Measurements from ENCODE around the gene DNAJC3. TPM values are rescaled to one million over a fixed set of nuclear protein-coding genes. Genes with fewer than 3 reads are reported as not detected.

Gene DNAJC3
- total and polyA plus RNA-seq, 4 donors: 32.0 to 121 (median 37.1) TPM

- peak within 1 kb of the TSS; percentile 54 to 60 for H3K27ac ChIP-seq (ENCODE audit: low read depth in 1 of 2, low read length in 2 of 2)
- TF ChIP-seq RXRA (IDR thresholded peaks at IDR 0.05) (no peak), MAX (IDR thresholded peaks at IDR 0.05) (no peak), SP1 (IDR thresholded peaks at IDR 0.05) (no peak), ATF3 (IDR thresholded peaks at IDR 0.05) (no peak)
These were observed 32.3 kb upstream of the DNAJC3 start, which contains the start of gene DZIP1 for GRCh38 chr13:95644601-95645052. Gene DZIP1, minus strand, starts transcription at chr13:95644706. Its CDS starts 2,677 bp downstream, at chr13:95642029.

GRCh38 chr13:95647321-95647720, 29.6 kb upstream of the DNAJC3 start:
- no peak for DNase-seq (ENCODE audit: low spot score)
- H3K4me3 ChIP-seq (ENCODE audit: low read depth in 1 of 3, low read length in 3 of 3): no peak overlapping the region
- H3K9ac ChIP-seq (ENCODE audit: low read depth in 1 of 2, low read length in 2 of 2): no peak overlapping the region
- no peak overlapping the region for H3K27ac ChIP-seq (ENCODE audit: low read depth in 1 of 2, low read length in 2 of 2)
- H3K36me3 ChIP-seq (ENCODE audit: control insufficient read depth in 4 of 4, insufficient read depth in 3 of 4, low read depth in 1 of 4, low read length in 3 of 4): no peaks in the 10 kb centered on the region
- no peaks in the 10 kb centered on the region for H3K27me3 ChIP-seq (ENCODE audit: control insufficient read depth in 4 of 4, insufficient read depth in 4 of 4, low read length in 3 of 4)
- 92% methylated on average over 6 of the region's 6 CpGs for WGBS
- TF ChIP-seq FOXA2 (IDR thresholded peaks at IDR 0.05) (no peak), HNF4A (conservative IDR thresholded peaks at IDR 0.05) (no peak)
- no peaks in the 10 kb centered on the region for H3K9me3 ChIP-seq (ENCODE audit: control insufficient read depth in 4 of 4, low read length in 3 of 4)
- H3K4me1 ChIP-seq (ENCODE audit: control insufficient read depth in 4 of 4, insufficient read depth in 4 of 4, low read length in 3 of 4): peaks cover 7 to 19% (median 11%) of the 10 kb centered on the region in 4 donors

More at GRCh38 chr13:95644601-95645052, 32.3 kb upstream of the DNAJC3 start, which contains the start of gene DZIP1:
- H3K36me3 ChIP-seq (ENCODE audit: control insufficient read depth in 4 of 4, insufficient read depth in 3 of 4, low read depth in 1 of 4, low read length in 3 of 4): no peaks in the 10 kb centered on the region
- peak; percentile 57 for DNase-seq (ENCODE audit: low spot score)
- H3K4me3 ChIP-seq (ENCODE audit: low read depth in 1 of 3, low read length in 3 of 3): peak within 1 kb of the TSS; percentile 49 to 62 (median 53)
- no peak within 1 kb of the TSS for H3K9ac ChIP-seq (ENCODE audit: low read depth in 1 of 2, low read length in 2 of 2)
- WGBS: 3% methylated on average over 30 of the region's 30 CpGs
- no peaks in the 10 kb centered on the region for H3K27me3 ChIP-seq (ENCODE audit: control insufficient read depth in 4 of 4, insufficient read depth in 4 of 4, low read length in 3 of 4)
- H3K4me1 ChIP-seq (ENCODE audit: control insufficient read depth in 4 of 4, insufficient read depth in 4 of 4, low read length in 3 of 4): peaks cover 7 to 23% (median 13%) of the 10 kb centered on the region in 4 donors
- H3K9me3 ChIP-seq (ENCODE audit: control insufficient read depth in 4 of 4, low read length in 3 of 4): no peaks in the 10 kb centered on the region

- Histone ChIP-seq H3K27me3 (ENCODE audit: control insufficient read depth in 4 of 4, insufficient read depth in 4 of 4, low read length in 3 of 4) (no peaks in the 10 kb centered on the region), H3K36me3 (ENCODE audit: control insufficient read depth in 4 of 4, insufficient read depth in 3 of 4, low read depth in 1 of 4, low read length in 3 of 4) (no peaks in the 10 kb centered on the region), H3K4me3 (ENCODE audit: low read depth in 1 of 3, low read length in 3 of 3) (no peak overlapping the region), H3K27ac (ENCODE audit: low read depth in 1 of 2, low read length in 2 of 2) (no peak overlapping the region), H3K4me1 (ENCODE audit: control insufficient read depth in 4 of 4, insufficient read depth in 4 of 4, low read length in 3 of 4) (no peaks in the 10 kb centered on the region), H3K9ac (ENCODE audit: low read depth in 1 of 2, low read length in 2 of 2) (no peak overlapping the region), H3K9me3 (ENCODE audit: control insufficient read depth in 4 of 4, low read length in 3 of 4) (no peaks in the 10 kb centered on the region)
- no peak for DNase-seq (ENCODE audit: low spot score)
- 88% methylated on average over 5 of the region's 5 CpGs for WGBS
- TF ChIP-seq HNF4G (IDR thresholded peaks at IDR 0.05) (no peak), YY1 (IDR thresholded peaks at IDR 0.05) (no peak), SP1 (IDR thresholded peaks at IDR 0.05) (no peak), RXRA (IDR thresholded peaks at IDR 0.05) (no peak), RAD21 (IDR thresholded peaks at IDR 0.05) (no peak), ZBTB33 (IDR thresholded peaks at IDR 0.05) (no peak), TAF1 (conservative IDR thresholded peaks at IDR 0.05) (no peak), FOXA1 (IDR thresholded peaks at IDR 0.05) (no peak), HNF4A (conservative IDR thresholded peaks at IDR 0.05) (no peak), MAX (IDR thresholded peaks at IDR 0.05) (no peak), NR2F2 (IDR thresholded peaks at IDR 0.05) (no peak), REST (IDR thresholded peaks at IDR 0.05) (no peak), GABPA (IDR thresholded peaks at IDR 0.05 in 1 of 2, conservative IDR thresholded peaks at IDR 0.05 in 1 of 2) (no peak), FOXA2 (IDR thresholded peaks at IDR 0.05) (no peak)
These were observed 26.2 kb upstream of the DNAJC3 start for GRCh38 chr13:95650696-95651095.

Data from liver (tissue), 9 donors.